IPS-NIHi7 (cell line): Measurements from ENCODE around the gene SPN.
"Not testable (repeated sequence)": the region's sequence is repeated elsewhere in the genome, so short reads cannot be mapped to it uniquely, and the experiment has no call there.

Experiments used
- DNase-seq: peaks from one replicate; pipeline ENCODE4 v3.0.0; 2012; ENCODE audit warnings: mixed read lengths; ENCODE audit errors: extremely low spot score

The SPN gene

DNA sequence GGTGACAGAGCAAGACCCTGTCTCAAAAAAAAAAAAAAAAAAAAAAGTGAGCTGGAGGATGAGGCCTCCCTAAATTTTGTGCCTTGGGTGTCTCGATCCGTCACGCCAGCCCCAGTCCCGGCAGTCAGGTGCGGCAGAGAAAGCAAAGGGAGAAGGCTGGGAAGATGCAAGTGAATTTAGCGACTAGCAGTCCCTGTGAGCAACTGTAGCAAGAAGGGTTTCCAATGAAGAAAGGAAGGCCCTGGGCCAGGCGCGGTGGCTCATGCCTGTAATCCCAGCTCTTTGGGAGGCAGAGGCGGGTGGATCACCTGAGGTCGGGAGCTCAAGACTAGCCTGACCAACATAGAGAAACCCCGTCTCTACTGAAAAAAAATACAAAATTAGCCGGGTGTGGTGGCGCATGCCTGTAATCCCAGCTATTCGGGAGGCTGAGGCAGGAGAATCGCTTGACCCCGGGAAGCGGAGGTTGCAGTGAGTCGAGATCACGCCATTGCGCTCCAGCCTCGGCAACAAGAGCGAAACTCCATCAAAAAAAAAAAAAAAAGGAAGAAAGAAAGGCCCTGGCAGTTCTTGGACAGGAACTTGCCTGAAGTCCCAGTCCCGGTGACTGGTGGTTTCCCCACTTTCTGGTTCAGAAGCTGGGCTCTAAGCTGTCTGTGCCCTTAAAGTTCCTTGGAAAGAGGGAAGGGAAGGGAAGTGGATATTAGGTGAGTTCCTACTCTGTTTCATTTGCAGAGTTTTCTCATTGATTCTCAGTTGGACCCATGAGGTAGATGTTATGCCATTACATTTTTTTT, 14.1 kb downstream of the SPN start:
- DNase-seq = no peak

GRCh38 chr16:29678691-29679267, 15.7 kb downstream of the SPN start, which contains the start of gene QPRT:
TSS of gene QPRT (plus strand) at chr16:29679180. CDS start at chr16:29679198, 18 bp downstream.
- DNase-seq = peak; percentile 95

DNA sequence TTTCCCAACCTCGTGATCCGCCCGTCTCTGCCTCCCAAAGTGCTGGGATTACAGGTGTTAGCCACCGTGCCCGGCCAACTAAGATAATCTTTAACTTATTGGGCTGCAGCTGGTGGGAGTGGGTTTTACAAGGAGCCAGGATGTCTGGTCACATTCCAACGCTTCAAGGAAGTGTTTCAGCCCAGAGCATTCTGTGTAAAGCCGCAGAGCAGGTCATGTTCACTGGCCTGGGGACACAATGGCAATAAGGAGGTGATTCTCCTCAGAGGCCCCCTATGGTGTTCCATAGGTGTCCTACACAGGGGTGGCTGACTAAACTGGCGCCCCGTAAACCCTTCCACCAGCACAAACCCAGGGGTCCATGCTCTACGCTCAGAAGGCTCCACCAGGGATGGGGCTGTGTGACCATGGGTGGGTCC, 17.1 kb downstream of the SPN start:
- no peak for DNase-seq

GRCh38 chr16:29683543-29684090, 20.6 kb downstream of the SPN start:
- DNase-seq = no peak

DNA sequence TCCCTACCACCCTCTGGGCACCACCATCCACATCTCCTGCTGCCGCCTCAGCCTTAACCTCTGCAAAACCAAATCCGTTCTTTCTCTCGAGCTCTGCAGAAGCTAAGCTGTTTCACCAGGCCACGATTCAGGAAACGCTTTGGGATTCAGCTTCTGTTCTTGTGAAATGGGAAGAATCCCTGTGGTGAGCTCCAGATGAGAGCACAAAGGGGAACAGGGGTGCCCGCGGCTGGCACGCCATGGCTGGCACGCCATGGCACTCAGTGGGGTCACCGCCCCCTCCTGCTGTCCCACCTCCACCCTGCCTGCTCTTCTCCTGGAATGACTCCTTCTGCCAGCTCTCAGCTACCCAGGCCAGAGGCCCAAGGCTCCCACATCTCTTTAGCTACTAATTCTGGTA, 21.6 kb downstream of the SPN start:
- no peak for DNase-seq

DNA sequence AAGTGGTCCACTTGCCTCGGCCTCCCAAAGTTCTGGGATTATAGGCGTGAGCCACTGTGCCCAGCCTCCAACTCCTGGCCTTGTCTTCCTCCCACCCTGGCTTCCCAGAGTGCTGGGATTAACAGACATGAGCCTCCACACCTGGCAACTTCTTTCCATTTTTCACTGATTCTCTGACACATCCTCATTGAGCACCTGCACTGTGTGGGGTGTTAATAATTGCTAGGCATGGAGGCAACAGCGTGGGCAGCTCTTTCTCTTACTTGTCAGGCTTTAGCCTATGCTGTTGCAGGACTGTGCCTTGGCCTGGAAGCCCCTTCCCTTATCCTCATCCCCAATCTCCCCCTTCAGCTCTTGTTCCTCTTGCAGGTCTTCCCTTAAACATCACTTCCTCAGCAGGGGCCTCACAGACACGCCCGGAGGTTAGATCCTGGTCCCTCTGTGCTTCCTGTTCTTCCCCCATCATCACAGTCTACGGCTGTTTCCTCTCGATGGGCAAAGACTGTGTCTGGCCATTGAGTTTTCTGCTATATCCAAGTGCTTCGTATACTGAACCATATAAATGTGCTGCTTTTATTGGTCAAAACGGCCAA, 23.8 kb downstream of the SPN start:
- DNase-seq = no peak

DNA sequence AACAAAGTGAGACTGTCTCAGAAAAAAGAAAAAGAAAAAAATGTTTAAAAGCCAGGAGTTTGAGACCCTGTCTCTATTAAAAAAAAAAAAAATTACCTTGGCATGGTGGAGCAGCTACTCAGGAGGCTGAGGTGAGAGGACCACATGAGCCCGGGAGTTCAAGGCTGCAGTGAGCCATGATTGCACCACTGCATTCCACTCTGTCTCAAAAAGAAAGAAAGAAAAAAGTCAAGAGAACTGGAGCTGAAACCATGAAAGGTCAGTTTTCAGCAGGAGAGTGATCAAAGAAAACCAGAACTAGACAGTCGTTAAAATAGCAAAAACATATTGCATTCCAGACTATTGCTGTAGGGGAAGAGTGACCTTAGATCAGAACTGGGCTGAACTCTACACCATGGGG, 24.7 kb downstream of the SPN start:
- DNase-seq = no peak

GRCh38 chr16:29688172-29688571, 25.1 kb downstream of the SPN start:
- no peak for DNase-seq

- DNase-seq = not testable (repeated sequence)
Observed at GRCh38 chr16:29689490-29690351, 26.7 kb downstream of the SPN start.

DNA sequence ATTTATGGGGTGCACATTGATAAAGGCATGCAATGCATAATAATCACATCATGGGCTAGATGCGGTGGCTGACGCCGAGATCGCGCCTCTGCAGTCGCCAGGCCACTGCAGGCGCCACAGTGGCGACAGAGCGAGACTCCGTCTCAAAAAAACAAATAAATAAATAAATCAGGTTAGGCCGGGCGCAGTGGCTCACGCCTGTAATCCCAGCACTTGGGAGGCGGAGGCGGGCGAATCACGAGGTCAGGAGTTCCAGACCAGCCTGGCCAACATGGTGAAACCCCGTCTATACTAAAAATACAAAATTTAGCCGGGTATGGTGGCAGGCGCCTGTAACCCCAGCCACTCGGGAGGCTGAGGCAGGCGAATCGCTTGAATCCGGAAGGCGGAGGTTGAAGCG, 29.6 kb downstream of the SPN start:
- not testable (repeated sequence) for DNase-seq

DNA sequence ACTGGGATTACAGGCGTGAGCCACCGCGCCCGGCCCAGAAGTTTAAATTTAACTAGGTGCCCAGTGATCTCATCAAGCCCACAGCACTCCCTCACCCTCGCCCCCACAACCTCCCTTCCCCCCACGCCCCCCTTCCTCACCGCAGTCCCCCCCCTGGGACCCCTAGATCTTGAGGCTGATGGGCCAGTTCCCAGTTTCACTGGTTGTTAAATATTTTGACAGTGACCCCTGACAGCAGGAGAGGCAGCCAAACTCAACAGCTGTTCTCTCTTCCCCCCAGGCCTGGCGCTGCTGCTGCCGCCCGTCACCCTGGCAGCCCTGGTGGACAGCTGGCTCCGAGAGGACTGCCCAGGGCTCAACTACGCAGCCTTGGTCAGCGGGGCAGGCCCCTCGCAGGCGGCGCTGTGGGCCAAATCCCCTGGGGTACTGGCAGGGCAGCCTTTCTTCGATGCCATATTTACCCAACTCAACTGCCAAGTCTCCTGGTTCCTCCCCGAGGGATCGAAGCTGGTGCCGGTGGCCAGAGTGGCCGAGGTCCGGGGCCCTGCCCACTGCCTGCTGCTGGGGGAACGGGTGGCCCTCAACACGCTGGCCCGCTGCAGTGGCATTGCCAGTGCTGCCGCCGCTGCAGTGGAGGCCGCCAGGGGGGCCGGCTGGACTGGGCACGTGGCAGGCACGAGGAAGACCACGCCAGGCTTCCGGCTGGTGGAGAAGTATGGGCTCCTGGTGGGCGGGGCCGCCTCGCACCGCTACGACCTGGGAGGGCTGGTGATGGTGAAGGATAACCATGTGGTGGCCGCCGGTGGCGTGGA, 31.5 kb downstream of the SPN start:
- DNase-seq = no peak

DNA sequence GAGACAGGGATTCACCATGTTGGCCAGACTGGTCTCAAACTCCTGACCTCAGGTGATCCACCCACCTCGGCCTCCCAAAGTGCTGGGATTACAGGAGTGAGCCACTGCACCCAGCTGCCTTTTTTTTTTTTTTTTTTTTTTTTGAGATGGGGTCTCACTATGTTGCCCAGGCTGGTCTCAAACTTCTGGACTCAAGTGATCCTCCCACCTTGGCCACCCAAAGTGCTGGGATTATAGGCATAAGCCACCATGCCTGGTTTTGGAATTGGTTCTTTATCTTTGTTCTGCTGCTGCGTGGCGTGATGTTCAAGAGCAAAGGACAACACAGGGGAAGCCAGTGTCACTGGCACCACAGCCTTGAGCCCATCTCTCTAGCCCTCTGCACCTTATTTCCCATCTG, 32.6 kb downstream of the SPN start:
- DNase-seq = not testable (repeated sequence)

DNA sequence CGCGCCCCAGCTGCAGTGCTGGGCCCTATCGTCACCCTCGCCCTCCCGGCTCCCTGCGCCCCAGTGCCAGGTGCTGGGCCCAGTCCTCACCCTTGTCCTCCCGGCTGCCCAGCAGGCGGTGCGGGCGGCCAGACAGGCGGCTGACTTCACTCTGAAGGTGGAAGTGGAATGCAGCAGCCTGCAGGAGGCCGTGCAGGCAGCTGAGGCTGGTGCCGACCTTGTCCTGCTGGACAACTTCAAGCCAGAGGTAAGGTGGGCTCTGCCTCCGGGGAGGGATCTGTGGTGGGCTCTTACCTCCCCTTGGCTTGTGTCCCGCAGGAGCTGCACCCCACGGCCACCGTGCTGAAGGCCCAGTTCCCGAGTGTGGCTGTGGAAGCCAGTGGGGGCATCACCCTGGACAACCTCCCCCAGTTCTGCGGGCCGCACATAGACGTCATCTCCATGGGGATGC, 33.9 kb downstream of the SPN start:
- DNase-seq = no peak

GRCh38 chr16:29697391-29697790, 34.3 kb downstream of the SPN start:
- no peak for DNase-seq

DNA sequence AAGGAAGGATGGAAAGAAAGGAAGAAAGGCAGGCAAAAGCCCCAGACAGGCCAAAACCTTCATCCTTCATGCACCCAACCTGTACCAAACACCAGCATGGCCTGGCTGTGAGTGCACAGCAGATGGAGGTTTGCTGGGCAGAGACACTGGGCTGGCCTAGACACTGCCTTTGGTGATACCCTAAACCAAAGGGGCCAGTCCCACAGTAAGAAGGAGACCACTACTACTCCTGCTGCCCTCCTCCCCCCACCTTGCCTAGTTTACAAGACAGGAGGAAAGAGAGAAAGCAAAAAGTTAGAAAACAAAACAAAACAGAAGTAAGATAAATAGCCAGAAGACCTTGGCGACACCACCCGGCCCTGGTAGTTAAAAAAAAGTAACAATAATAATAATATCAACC, 35.0 kb downstream of the SPN start:
- no peak for DNase-seq

DNA sequence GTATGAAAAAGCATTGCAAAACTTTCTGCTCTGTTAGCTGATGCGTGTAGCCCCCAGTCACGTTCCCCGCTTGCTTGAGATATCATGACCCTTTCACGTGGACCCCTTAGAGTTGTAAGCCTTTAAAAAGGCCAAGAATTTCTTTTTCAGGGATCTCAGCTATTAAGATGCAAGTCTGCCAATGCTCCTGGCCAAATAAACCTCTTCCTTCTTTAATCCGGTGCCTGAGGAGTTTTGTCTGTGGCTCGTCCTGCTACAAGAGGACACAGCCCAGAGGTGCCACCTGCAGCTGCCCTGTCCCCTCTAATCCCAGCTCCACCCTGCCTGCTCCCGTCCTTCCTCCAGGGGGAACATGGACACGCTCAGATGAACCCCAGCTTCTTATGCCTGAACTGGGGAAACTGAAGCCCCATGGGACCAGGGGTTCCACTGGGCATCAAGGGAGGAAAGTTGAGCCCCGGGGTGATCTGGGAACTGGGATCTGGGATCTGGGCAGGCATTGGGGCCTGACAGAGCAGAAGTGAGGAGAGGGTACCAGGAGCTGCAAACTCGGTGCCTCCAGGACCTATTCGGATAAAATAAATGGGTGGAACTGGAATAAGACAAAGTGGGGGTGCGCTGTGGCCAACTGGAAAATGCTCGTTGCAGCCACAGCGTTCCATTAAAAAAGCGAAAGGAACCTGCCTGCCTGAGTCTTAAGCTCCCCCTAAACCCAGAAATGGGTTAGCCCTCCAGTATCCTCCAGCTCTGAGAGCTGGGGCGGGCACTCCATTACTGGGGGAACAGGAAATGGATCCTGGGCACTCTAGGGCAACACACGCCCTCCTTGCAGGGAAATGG, 35.7 kb downstream of the SPN start:
- no peak for DNase-seq

- DNase-seq = no peak
Observed at GRCh38 chr16:29699324-29700219, 36.5 kb downstream of the SPN start.

DNA sequence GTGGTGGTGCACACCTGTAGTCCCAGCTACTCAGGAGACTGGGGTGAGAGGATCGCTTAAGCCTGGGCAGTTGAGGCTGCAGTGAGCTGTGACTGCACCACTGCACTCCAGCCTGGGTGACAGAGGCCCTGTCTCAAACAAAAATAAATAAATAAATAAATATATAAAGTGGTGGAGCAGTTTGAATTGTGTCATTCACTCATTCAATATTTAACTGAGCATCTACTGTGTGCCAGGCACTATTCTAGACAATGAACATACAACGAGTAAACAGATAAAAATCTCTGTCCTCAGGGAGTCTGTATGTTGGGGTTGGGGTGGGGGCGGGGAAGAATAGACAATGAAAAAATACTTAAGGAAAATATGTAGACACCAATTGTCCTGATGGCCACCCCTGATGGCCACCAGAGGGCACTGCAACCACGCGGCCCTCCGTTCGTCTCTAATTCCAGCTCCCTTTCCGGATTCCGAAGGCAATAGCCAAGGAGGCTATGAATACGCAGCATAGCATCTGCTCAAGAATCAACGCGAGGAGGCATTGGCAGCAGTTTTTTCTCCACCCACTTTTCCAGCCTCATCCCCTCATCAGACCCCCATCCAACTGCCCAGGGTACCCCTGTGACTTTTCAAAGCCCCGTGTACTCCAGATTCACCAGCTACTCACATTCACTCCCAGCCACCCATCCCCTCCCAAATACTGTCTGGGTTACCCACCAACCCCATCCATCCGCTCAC, 37.4 kb downstream of the SPN start:
- DNase-seq = peak; percentile 87
